GM21381 (cell line): ENCODE results near the gene GPT2.
A peak's percentile ranks its signal among the peaks of the same experiment; 100 is the strongest.
"Not testable (repeated sequence)": the region's sequence is repeated elsewhere in the genome, so short reads cannot be mapped to it uniquely, and the experiment has no call there.

Experiments
- ATAC-seq: cut with Tn5 transposase; IDR thresholded peaks from one replicate; pipeline ENCODE4 v1.9.1; 2021; ENCODE audit warnings: mild to moderate bottlenecking, moderate library complexity; ENCODE audit not compliant: unreplicated experiment

Gene GPT2

GRCh38 chr16:46918905-46919792, 35.0 kb downstream of the GPT2 start:
- peak; percentile 87 for ATAC-seq

- ATAC-seq, result no peak
Observed at GRCh38 chr16:46920402-46921068, 36.4 kb downstream of the GPT2 start.

GRCh38 chr16:46922239-46922638, 38.1 kb downstream of the GPT2 start:
- ATAC-seq, result no peak

- no peak for ATAC-seq
Observed at GRCh38 chr16:46923513-46924295, 39.5 kb downstream of the GPT2 start.

- no peak for ATAC-seq
Observed at GRCh38 chr16:46924402-46924801, 40.2 kb downstream of the GPT2 start.

GRCh38 chr16:46926470-46927225, 42.5 kb downstream of the GPT2 start:
- no peak for ATAC-seq

GRCh38 chr16:46927273-46927672, 43.1 kb downstream of the GPT2 start:
- no peak for ATAC-seq

- no peak for ATAC-seq
Observed at GRCh38 chr16:46928811-46929210, 44.6 kb downstream of the GPT2 start.

- peak; percentile 56 for ATAC-seq
Observed at GRCh38 chr16:46929378-46930332, 45.5 kb downstream of the GPT2 start.

GRCh38 chr16:46930861-46931260, 46.7 kb downstream of the GPT2 start:
- no peak for ATAC-seq

- ATAC-seq, result peak; percentile 55
Observed at GRCh38 chr16:46932802-46933201, 48.6 kb downstream of the GPT2 start.

- no peak for ATAC-seq
Observed at GRCh38 chr16:46937536-46937935, 53.4 kb downstream of the GPT2 start.

- not testable (repeated sequence) for ATAC-seq
Observed at GRCh38 chr16:46944713-46945112, 60.6 kb downstream of the GPT2 start.

GRCh38 chr16:46947900-46948547, 63.9 kb downstream of the GPT2 start:
- peak; percentile 63 for ATAC-seq

GRCh38 chr16:46948548-46949166, 64.5 kb downstream of the GPT2 start:
- ATAC-seq, result no peak

GRCh38 chr16:46949241-46949892, 65.2 kb downstream of the GPT2 start:
- no peak for ATAC-seq

GRCh38 chr16:46950009-46950408, 65.8 kb downstream of the GPT2 start:
- no peak for ATAC-seq

GRCh38 chr16:46954562-46954961, 70.4 kb downstream of the GPT2 start:
- no peak for ATAC-seq
